Memory B cell (primary cell): ENCODE results near the gene TSPAN7.

Source experiments
- ATAC-seq: fragments of 150-1000 bp; cut with Tn5 transposase; 2 replicates; pipeline ENCODE4 v1.10.0; 2021; ENCODE audit warnings: low read depth, mild to moderate bottlenecking, moderate library complexity
- DNase-seq, 2 donors: peaks; one replicate each; pipeline ENCODE4 v3.0.0; 2022; ENCODE audit warnings: low spot score in 2 of 2
- H3K27ac Mint-ChIP-seq: one replicate; pipeline ENCODE4 v1.8.0; 2022; ENCODE audit warnings: mild to moderate bottlenecking, moderate library complexity, mixed read lengths
- H3K27me3 Mint-ChIP-seq: one replicate; pipeline ENCODE4 v1.8.0; 2022; ENCODE audit warnings: mixed read lengths
- H3K36me3 Mint-ChIP-seq: one replicate; pipeline ENCODE4 v1.8.0; 2022; ENCODE audit warnings: mild to moderate bottlenecking, mixed read lengths
- H3K4me1 Mint-ChIP-seq: one replicate; pipeline ENCODE4 v1.8.0; 2022; ENCODE audit warnings: mixed read lengths
- H3K4me3 Mint-ChIP-seq: one replicate; pipeline ENCODE4 v1.8.0; 2022; ENCODE audit warnings: mild to moderate bottlenecking, moderate library complexity, mixed read lengths
- H3K9me3 Mint-ChIP-seq: one replicate; pipeline ENCODE4 v1.8.0; 2022; ENCODE audit warnings: mixed read lengths

TSPAN7 gene

DNA sequence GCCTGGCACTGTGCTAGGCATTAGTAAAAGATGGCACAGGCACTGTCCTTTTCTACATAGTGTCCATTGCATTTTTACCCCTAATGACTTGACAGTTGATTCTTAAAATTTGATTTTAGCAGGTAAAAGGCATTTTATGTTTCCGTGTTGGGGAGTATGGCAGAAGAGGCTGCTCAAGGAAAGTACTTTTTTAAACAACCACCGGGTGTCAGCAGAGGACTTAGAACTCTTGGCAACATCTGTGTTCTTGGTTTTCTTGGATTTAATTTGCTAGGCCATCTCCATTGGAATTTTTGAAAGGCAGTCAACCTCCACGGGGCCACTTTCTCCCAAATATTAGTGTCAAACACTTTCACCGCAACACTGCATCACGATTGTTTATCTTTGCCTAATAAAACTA, 102.9 kb downstream of the TSPAN7 start:
- ATAC-seq (no peak), DNase-seq (no peak)
- H3K4me1 Mint-ChIP-seq, result no peaks in the 10 kb centered on the region
- H3K36me3 Mint-ChIP-seq, result no peaks in the 10 kb centered on the region
- H3K9me3 Mint-ChIP-seq, result no peaks in the 10 kb centered on the region
- peaks cover 4% of the 10 kb centered on the region for H3K27me3 Mint-ChIP-seq
- H3K27ac Mint-ChIP-seq, result no peak overlapping the region
- H3K4me3 Mint-ChIP-seq, result no peak overlapping the region

DNA sequence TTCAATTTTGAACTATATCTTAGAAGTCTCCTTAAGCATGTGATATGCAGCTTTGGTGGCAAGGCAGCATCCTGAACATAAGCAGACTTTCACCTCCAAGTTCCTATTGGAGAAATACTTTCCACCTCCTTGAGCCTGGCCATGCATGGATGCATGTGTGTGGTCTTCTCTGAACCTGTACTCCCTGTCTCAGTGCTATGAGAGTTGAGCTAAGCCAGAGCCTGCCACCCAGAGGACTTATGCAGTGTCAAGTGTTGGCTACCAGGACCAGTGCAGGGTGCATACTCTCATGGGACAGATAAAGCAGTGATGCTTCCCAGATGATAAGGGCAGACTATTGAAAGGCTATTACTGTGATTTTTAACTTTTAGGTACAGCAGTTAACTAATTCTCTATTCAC, 105.6 kb downstream of the TSPAN7 start:
- peaks cover 4% of the 10 kb centered on the region for H3K27me3 Mint-ChIP-seq
- H3K36me3 Mint-ChIP-seq, result no peaks in the 10 kb centered on the region
- no peaks in the 10 kb centered on the region for H3K9me3 Mint-ChIP-seq
- DNase-seq (no peak), ATAC-seq (no peak)
- H3K27ac Mint-ChIP-seq, result no peak overlapping the region
- H3K4me3 Mint-ChIP-seq, result no peak overlapping the region
- H3K4me1 Mint-ChIP-seq, result peaks cover 2% of the 10 kb centered on the region

GRCh38 chrX:38668771-38669170, 107.4 kb downstream of the TSPAN7 start:
- no peaks in the 10 kb centered on the region for H3K27me3 Mint-ChIP-seq
- no peak overlapping the region for H3K27ac Mint-ChIP-seq
- no peak overlapping the region for H3K4me3 Mint-ChIP-seq

DNA sequence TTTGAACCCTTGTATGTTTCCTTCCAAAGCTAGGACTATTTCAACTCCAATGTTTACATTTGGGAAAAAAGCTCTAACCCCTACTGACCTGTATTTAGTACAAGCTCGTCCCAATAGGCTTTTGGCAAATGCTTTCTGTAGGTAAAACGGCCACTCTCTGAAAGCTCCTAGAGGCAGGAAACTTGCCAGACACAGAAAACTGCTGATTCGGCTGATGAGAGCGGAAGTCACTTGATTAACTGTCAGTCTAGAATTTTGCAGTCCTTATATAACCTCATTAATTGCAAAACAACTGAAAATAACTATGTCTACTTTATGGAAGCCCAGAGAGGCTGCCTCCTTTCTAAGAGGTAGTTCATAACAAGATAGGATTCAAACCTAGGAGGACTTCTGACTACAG, 108.1 kb downstream of the TSPAN7 start:
- H3K27ac Mint-ChIP-seq, result no peak overlapping the region
- peaks cover 3% of the 10 kb centered on the region for H3K4me1 Mint-ChIP-seq
- no peaks in the 10 kb centered on the region for H3K9me3 Mint-ChIP-seq
- no peak overlapping the region for H3K4me3 Mint-ChIP-seq
- no peak for ATAC-seq
- H3K36me3 Mint-ChIP-seq, result no peaks in the 10 kb centered on the region
- no peak for DNase-seq
- peaks cover 2% of the 10 kb centered on the region for H3K27me3 Mint-ChIP-seq

More at GRCh38 chrX:38668771-38669170, 107.4 kb downstream of the TSPAN7 start:
- Mint-ChIP-seq H3K36me3 (no peaks in the 10 kb centered on the region), H3K4me1 (peaks cover 2% of the 10 kb centered on the region), H3K9me3 (no peaks in the 10 kb centered on the region)
- no peak for DNase-seq
- ATAC-seq, result no peak

DNA sequence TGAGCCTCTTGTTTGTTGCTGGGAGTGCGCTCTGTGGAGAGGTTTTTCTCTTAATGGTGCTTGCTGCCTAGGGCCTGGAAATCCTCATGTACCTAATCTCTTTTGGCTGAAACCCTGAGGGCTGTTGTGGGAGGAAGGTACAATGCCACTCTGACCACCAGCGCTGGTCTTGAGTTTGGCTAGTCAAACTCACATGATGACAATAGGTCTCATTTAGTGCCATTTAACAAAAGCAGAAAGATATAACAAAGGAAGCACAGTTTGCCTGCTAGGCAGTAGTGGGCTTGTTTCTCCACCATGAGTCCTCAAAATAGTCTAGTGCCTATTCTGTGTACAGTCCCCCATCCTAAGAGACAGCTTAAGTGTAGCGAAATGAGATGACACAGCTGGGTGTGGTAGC, 111.3 kb downstream of the TSPAN7 start:
- peaks cover 3% of the 10 kb centered on the region for H3K4me1 Mint-ChIP-seq
- DNase-seq (no peak), ATAC-seq (no peak)
- no peaks in the 10 kb centered on the region for H3K36me3 Mint-ChIP-seq
- H3K27ac Mint-ChIP-seq, result no peak overlapping the region
- peaks cover 3% of the 10 kb centered on the region for H3K27me3 Mint-ChIP-seq
- H3K4me3 Mint-ChIP-seq, result no peak overlapping the region
- no peaks in the 10 kb centered on the region for H3K9me3 Mint-ChIP-seq

DNA sequence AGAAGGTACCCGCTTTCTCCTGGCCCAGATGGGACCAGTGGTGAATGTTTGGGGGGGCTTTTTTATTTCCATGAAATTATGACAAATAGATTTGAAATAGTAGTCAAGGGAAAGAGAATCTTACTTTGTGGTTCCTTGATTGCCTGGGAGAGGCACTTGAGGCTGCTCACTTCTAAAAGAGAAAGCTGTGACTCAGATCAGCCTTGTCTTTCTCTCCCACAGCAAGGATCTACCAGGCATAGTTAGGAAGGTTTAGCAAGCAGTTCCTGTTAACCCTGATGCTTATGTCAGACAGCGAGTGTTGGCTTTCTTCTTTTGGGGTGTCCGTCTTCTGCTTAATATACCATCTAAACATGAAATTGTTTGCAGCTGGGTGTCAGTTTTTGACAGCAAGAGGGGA, 114.5 kb downstream of the TSPAN7 start:
- Mint-ChIP-seq H3K4me1 (peaks cover 3% of the 10 kb centered on the region), H3K27ac (no peak overlapping the region), H3K27me3 (peaks cover 3% of the 10 kb centered on the region), H3K4me3 (no peak overlapping the region), H3K9me3 (no peaks in the 10 kb centered on the region), H3K36me3 (no peaks in the 10 kb centered on the region)
- DNase-seq (no peak), ATAC-seq (no peak)

GRCh38 chrX:38678183-38678582, 116.8 kb downstream of the TSPAN7 start:
- Mint-ChIP-seq H3K9me3 (no peaks in the 10 kb centered on the region), H3K36me3 (no peaks in the 10 kb centered on the region), H3K27ac (no peak overlapping the region), H3K27me3 (peaks cover 3% of the 10 kb centered on the region), H3K4me1 (peaks cover 2% of the 10 kb centered on the region), H3K4me3 (no peak overlapping the region)
- DNase-seq (no peak), ATAC-seq (no peak)

- H3K27me3 Mint-ChIP-seq, result peaks cover 3% of the 10 kb centered on the region
- peaks cover 2% of the 10 kb centered on the region for H3K4me1 Mint-ChIP-seq
- no peaks in the 10 kb centered on the region for H3K9me3 Mint-ChIP-seq
- H3K27ac Mint-ChIP-seq, result no peak overlapping the region
- H3K4me3 Mint-ChIP-seq, result no peak overlapping the region
- ATAC-seq (no peak), DNase-seq (no peak)
- no peaks in the 10 kb centered on the region for H3K36me3 Mint-ChIP-seq
These were observed 117.5 kb downstream of the TSPAN7 start for GRCh38 chrX:38678821-38679220.

DNA sequence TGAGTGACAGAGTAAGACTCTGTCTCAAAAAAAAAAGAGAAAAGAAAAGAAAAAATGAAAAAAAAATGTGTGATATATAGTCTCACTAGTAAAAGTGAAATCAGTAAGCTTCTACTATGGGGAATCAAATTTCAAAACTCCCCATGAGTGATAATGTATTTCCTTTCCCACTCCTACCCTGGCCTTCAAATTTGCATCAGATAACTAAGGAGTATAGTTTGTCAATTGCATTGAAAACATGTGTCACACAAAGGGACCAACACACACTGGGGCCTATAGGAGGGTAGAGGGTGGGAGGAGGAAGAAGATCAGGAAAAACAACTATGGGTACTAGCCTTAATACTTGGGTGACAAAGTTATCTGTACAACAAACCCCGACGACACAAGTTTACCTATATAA, 118.4 kb downstream of the TSPAN7 start:
- H3K27me3 Mint-ChIP-seq, result peaks cover 1% of the 10 kb centered on the region
- DNase-seq (no peak), ATAC-seq (no peak)
- no peak overlapping the region for H3K4me3 Mint-ChIP-seq
- no peak overlapping the region for H3K27ac Mint-ChIP-seq
- H3K9me3 Mint-ChIP-seq, result no peaks in the 10 kb centered on the region
- H3K4me1 Mint-ChIP-seq, result no peaks in the 10 kb centered on the region
- H3K36me3 Mint-ChIP-seq, result no peaks in the 10 kb centered on the region

DNA sequence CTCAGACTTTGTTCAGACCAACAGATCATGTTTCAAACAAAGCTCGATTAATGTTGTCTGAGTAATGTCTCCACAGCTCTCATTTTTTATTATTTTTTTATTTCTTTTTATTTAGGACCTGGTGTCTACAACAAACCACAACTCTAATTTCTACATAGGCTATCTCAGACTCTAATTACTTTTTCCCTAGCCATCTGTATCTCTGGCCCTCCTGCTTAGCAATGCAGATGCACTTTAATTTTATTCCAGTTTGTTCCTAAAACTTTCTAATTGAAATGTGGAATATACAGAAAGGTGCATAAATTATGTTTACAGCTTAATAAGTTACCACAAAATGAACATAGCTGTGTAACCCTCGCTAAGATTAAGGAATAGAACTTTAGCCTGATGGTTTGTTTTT, 120.8 kb downstream of the TSPAN7 start:
- H3K27ac Mint-ChIP-seq, result no peak overlapping the region
- no peaks in the 10 kb centered on the region for H3K36me3 Mint-ChIP-seq
- no peaks in the 10 kb centered on the region for H3K4me1 Mint-ChIP-seq
- no peak overlapping the region for H3K4me3 Mint-ChIP-seq
- DNase-seq (no peak), ATAC-seq (no peak)
- H3K9me3 Mint-ChIP-seq, result no peaks in the 10 kb centered on the region
- H3K27me3 Mint-ChIP-seq, result no peaks in the 10 kb centered on the region

DNA sequence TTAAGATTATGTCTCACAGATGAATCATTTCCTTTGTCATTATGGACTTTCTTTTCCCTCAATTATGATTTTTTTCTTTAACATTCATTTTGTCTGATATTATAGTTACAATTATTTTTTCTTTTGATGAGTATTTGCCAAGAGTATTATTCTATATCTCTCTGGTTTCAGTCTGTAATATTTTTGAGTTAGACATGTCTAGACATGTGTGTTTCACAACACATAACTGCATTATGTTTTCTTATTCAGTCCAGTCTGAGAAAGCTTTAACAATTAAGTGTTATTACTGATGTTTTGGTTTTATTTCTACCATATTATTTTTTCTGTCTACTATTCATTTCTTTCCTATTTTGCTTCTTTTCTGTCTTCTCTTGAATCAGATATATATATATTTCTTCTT, 131.6 kb downstream of the TSPAN7 start:
- ATAC-seq (no peak), DNase-seq (no peak)
- H3K4me3 Mint-ChIP-seq, result no peak overlapping the region
- no peaks in the 10 kb centered on the region for H3K9me3 Mint-ChIP-seq
- peaks cover 6% of the 10 kb centered on the region for H3K27me3 Mint-ChIP-seq
- H3K4me1 Mint-ChIP-seq, result peaks cover 3% of the 10 kb centered on the region
- no peak overlapping the region for H3K27ac Mint-ChIP-seq
- H3K36me3 Mint-ChIP-seq, result no peaks in the 10 kb centered on the region

GRCh38 chrX:38694394-38694793, 133.1 kb downstream of the TSPAN7 start:
- peaks cover 3% of the 10 kb centered on the region for H3K4me1 Mint-ChIP-seq
- H3K27me3 Mint-ChIP-seq, result peaks cover 6% of the 10 kb centered on the region
- no peak overlapping the region for H3K27ac Mint-ChIP-seq
- H3K36me3 Mint-ChIP-seq, result no peaks in the 10 kb centered on the region
- H3K9me3 Mint-ChIP-seq, result no peaks in the 10 kb centered on the region
- no peak for DNase-seq
- no peak overlapping the region for H3K4me3 Mint-ChIP-seq
- no peak for ATAC-seq

GRCh38 chrX:38697461-38697860, 136.1 kb downstream of the TSPAN7 start:
- H3K27ac Mint-ChIP-seq, result no peak overlapping the region

DNA sequence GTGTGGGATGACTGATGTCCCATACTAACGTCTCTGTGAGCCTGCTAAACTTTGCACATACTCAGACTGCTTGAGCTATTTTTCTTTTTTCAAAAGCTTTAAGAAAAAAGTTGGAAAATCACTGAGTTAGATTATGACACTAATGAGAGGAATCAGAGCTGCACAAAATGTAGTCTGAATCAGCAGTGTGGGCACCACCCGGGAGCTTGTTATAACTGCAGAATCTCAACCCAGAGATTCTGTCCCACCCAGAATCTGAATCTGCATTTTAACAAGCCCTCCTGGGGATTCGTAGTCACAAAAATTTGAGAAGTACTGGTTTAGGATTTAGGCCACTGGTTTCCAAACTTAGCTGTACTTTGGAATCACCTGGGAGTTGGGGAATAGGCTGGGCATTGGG, 137.8 kb downstream of the TSPAN7 start:
- no peaks in the 10 kb centered on the region for H3K36me3 Mint-ChIP-seq
- no peaks in the 10 kb centered on the region for H3K9me3 Mint-ChIP-seq
- peaks cover 8% of the 10 kb centered on the region for H3K27me3 Mint-ChIP-seq
- peaks cover 3% of the 10 kb centered on the region for H3K4me1 Mint-ChIP-seq
- ATAC-seq (no peak), DNase-seq (no peak)
- no peak overlapping the region for H3K27ac Mint-ChIP-seq
- H3K4me3 Mint-ChIP-seq, result no peak overlapping the region

More at GRCh38 chrX:38697461-38697860, 136.1 kb downstream of the TSPAN7 start:
- Mint-ChIP-seq H3K4me1 (peaks cover 3% of the 10 kb centered on the region), H3K36me3 (no peaks in the 10 kb centered on the region), H3K4me3 (no peak overlapping the region), H3K9me3 (no peaks in the 10 kb centered on the region), H3K27me3 (peaks cover 9% of the 10 kb centered on the region)
- ATAC-seq, result no peak
- no peak for DNase-seq

GRCh38 chrX:38699696-38700095, 138.4 kb downstream of the TSPAN7 start:
- peaks cover 8% of the 10 kb centered on the region for H3K27me3 Mint-ChIP-seq
- DNase-seq (no peak), ATAC-seq (no peak)
- H3K9me3 Mint-ChIP-seq, result no peaks in the 10 kb centered on the region
- peaks cover 3% of the 10 kb centered on the region for H3K4me1 Mint-ChIP-seq
- H3K27ac Mint-ChIP-seq, result no peak overlapping the region
- H3K36me3 Mint-ChIP-seq, result no peaks in the 10 kb centered on the region
- H3K4me3 Mint-ChIP-seq, result no peak overlapping the region

GRCh38 chrX:38701073-38701472, 139.7 kb downstream of the TSPAN7 start:
- no peak overlapping the region for H3K27ac Mint-ChIP-seq
- no peaks in the 10 kb centered on the region for H3K9me3 Mint-ChIP-seq
- DNase-seq, result no peak
- no peaks in the 10 kb centered on the region for H3K36me3 Mint-ChIP-seq
- ATAC-seq, result no peak
- no peak overlapping the region for H3K4me3 Mint-ChIP-seq
- H3K27me3 Mint-ChIP-seq, result peaks cover 8% of the 10 kb centered on the region
- peaks cover 3% of the 10 kb centered on the region for H3K4me1 Mint-ChIP-seq
